Islet precursor cell (in vitro differentiated cells): ENCODE data around the gene RITA1.
A peak's percentile ranks its signal among the peaks of the same experiment; 100 is the strongest.

Experiments used
- DNase-seq: peaks from one replicate; pipeline ENCODE4 v3.0.0-alpha.2; 2018

The RITA1 gene

DNA sequence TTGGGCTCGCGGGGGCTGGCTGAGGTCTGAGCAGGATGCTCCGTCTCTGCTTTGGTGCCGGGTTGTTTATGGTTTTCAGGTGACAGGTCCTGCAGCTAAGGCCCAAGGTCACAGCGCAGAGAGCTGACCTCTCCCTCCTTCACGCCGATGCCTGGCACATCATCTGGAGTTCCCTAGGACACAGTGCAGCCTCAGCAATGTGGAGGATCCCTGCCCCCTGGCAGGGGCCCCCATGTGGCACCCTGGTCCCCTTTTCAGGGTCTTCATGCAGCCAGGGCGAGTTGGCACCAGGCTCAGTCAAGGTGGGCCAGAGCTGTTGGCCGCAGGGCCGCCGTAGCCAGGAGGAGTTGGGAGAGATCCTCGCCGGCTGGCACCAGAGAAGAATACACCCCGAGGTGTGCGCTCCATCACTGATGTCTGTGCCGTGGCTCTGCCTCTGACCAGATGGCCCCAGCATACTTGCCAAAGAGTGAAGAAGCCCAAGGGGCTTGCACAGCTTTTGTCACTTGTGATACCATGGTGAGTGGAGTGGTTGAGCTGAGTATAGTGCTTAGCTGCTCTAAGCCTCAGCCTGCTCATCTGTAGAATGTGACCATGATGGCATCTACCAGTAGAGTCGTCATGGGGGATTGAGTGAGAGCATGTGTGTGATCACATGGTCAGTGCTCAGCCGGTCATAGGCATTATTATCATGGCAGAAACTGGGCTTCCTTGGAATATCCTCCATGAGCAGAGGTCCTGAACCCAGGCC lies 46.7 kb downstream of the RITA1 start:
- DNase-seq = no peak

DNA sequence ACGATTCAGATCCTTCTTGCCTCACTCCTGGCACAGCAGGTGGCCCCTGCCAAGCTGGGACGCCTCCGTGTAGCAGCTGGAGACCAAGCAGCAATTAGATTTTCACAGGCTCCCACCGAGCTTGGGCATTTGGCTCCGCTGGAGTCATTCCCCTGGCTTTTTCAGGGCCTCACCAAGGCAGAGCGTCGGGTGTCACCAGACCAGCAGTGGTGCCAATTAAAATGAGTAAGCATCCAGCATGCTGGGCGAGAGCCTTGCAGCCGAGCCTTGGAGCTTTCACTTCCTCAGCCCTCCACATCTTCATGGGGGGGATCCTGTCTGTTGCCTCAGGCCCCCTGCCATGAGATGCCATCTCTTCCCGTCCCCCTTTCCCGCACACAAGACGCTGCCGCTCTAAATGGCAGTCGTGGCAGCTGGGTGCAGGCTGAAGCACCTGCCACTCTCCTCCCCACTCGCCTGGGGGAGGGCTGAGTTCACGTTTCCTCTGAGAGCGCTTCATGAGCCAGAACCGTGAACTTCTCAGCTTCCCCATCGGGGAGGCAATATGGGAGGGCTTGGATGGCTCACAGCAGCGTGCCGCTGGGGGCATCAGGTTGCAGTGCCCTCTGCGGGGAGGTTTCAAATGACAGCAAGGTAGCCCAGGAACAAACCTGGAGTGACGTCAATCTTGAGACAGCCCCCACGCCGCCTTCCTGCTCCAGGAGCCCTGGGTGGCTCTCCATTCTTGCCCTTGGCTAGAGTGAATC lies 47.5 kb downstream of the RITA1 start:
- peak; percentile 84 for DNase-seq

DNA sequence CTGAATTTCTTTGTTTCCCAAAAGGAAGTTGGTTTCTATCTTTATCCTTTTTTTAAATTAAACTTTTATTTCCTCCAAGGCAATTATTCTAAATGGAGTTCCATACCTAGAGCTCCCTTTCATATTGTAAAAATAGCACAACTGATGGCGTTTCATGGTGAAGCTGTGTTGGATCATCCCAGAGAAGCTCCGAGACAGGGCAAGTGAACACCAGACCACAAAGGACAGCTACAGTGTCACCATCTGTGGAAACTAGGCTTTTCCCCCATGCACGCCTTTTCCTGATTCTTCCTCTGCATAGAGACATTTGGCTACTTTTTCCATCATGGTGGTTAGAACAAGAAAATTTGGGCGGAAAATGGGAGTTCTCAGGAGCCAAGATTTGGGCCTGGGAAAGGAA lies 48.4 kb downstream of the RITA1 start:
- DNase-seq = no peak

DNA sequence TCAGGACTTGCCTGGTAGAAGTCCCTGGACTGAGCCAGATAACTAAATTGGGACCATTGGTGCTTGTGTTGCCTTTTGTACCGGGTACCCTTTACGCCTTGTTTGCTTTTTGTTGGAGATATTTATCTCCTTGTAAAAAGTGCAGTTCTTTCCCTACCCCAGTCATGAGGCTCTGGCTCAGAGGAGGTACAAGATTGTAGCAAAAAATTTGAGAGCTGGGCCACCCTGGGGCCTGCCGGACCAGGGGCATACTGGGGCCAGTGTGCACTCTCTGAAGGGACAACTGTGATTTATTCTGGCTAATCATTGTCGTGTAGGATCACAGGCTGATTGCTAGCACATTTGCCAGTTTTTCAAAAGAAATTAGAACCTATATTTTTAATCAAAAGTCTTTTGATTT lies 49.0 kb downstream of the RITA1 start:
- DNase-seq = no peak

DNA sequence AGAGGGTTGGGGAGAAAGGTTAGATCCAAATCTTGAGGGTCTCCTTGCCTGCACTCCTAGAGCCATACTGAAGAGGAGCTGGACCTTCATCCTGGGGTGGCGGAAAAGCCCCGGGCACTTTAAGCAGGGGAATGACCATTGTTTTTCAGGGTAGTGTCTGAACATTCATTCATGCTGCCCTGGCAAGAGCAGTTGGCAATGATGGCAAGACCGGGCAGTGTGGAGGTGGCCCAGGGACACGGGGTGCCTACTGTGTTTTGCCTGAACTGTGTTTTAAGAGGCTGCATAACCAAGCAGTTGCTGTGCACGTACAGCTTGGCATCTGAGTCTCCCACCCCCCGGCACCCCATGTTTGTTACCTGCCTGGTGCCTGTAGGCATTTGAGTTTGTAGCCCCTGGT lies 50.5 kb downstream of the RITA1 start:
- no peak for DNase-seq

DNA sequence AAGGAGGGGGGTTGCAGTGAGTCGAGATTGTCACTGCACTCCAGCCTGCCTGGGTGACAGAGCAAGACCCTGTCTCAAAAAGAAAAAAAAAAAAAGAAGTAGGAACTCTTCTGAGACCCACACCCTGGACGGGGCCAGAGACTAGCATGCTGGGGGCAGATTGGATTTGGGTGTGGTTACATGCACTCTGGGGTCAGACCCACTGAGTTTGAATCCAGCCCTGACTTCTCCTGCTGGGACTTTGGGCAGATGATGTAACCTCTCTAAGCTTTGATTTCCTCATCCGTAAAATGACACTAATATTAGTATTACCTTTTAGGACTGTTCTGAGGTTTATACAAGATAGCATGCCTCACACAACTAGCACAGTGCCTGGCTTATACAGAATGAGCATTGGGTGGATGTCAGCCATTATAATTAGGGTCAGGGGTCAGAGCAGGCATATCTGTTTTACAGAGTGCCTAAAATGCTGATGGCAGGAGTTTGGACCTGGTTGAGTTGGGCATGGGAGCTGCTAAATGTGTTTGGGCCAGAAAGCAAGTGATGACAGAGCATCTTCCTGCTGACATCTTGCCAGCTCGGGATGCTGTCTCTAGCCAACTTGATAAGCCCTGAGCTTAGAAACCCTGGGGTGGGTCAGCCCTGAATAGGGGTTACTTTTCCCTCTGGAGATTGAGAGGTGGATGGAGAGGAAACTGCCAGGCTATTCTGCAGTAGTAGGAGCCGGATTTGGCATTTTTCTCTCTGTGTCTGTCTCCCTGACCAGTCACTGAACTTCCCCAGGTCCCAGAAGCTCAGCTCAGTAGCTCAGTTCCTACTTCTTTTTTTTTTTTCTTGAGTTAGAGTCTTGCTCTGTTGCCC lies 51.2 kb downstream of the RITA1 start:
- DNase-seq = no peak

DNA sequence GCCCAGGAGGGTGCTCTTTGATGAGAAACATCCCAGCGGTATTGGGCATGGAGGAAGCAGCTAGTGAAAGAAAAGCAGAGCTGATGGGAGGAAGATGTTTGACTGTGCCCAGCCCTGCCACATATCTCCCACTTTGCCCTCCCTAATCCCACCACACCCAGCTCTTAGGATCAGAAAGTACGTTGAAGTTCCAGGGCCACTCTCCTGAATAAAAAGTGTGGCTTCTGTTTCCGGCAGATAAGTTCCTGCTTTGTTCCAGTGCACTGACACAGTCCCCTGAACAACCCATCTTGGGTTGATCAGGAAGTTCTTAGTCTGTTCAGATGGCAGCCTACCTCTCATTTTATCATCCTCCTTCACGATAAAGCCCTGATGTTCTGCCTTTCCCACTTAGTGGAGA lies 52.2 kb downstream of the RITA1 start:
- DNase-seq = no peak

DNA sequence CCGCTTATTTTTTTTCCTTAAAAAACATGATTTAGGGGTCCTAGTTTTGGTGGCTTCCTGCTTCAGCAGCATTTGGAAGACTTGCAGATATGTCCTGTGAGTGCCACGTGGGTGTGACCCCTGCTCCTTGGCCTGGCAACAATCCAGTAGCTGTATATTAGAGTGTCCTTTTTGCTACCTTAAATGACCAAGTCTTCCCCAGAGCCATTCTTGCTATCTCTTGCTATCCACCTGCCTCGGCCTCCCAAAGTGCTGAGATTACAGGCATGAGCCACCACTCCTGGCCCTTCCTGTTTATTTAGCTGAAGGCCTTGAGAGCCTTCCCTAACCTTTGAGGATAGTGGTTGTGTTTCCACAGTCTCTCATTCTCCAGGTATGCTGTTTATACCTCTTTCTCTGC lies 52.8 kb downstream of the RITA1 start:
- no peak for DNase-seq

DNA sequence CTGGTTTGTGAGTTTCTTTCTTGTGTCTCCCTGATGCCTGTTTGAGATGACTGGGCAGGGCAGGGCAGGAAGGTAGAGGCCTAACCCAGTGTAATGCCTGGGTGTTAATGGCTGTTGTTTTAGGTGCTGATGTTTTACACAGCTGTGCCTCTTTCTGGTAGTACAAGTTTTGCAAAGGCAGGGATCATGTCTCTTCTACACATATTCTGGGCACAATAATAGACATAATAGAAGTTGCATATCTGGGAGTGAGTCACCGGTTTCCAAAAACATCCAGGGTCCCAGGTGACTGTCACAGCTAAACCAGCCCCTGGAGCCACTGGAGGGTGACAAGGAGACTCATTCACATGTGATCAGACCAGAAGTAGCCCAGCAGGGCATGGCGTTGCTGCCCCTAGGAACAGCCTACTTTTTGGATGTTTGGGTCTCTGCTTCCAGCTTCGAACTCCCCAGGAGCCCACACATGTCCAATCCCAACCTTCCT lies 53.8 kb downstream of the RITA1 start:
- DNase-seq = no peak

DNA sequence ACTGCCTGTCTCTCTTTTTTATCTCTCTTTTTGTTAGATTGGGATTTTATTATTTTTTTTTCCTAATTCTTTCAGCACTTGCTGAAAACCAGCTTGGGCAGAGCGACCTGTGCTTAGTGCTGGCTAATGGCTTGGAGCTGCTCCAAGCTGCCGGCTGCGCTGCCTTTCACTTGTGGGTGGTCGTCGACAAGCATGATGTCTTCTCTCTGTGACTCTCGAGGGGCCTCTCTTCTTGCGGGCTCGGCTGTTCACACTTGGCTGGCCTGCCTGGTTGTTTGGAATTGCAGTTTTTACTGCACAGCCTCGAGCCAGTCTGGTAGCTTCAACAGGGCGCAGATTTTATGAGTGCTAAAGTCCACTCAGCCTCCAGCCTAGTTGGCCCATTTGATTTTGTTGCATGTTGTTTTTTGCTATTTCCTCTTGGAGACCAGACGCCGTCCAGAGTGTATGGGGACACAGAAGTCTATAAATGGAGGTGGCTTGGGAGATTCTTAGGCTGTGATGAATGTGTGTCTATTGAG lies 54.4 kb downstream of the RITA1 start:
- no peak for DNase-seq

DNA sequence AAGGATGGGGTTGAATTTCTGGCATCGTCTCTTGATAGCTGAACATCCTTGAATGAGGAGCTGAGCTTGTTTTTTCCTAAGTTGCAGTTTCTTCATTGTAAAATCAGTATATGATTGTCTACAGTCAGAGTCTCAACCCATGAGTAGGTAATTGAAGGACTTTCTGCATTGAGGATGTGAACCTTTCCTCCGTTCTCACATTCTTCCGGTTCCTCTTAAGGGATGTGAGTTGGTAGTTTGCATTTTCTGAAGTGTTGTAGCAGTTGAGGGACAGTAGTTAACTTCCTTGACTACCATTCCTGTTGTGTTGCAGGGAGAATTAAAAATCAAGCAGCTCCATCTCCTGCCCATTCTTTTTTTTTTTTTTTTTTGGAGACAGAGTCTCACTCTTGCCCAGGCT lies 54.9 kb downstream of the RITA1 start:
- no peak for DNase-seq

DNA sequence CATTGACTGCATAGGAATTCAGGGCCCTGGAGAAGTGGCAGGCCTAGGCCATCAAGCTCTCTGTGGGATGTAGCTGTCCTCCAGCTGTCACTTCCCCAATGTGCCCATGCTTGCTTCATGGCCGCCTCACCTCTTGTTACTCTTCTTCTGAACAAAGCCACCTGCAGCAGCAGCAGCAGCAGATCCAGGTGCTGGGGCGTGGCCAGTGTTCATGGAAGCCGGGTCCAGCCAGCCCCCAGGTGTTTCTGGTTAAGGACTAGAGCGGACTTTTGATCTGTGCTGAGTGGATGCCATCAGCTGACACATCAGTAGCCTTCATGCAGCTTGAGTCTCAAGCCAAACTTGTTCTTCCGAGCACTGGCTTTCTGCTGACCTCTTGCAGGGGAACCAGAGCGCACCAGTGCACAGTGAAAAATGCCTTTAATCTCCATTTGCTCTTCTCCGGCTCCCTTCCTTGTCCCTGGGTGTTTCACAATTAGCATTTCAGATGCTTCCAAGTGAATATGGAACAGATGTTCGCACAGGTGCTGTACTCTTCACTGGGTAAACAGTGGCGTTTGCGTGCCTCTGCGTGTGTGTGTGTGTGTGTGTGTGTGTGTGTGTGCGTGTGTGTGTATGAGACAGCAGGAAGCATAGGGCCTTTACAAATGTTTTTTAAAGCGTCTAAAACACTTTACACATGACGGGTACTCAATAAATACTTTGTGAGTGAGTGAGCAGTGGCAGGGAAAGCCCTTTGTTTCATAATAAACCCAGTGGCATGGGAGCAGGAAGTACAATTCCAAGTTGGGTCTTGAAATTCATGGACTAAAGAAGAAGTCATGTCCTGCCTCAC lies 55.9 kb downstream of the RITA1 start:
- DNase-seq = peak; percentile 77
